ENCODE data around the gene TRHDE.

Gene TRHDE

GRCh38 chr12:72297666-72298065, 25.5 kb downstream of the TRHDE start (continued):
- no peak for TF ChIP-seq ZNF747 (tag by site-specific recombination; IDR thresholded peaks at IDR 0.05)
- no peak for TF ChIP-seq GLI2 (tag by site-specific recombination; IDR thresholded peaks at IDR 0.05; ENCODE audit: borderline replicate concordance, low read depth)
- TF ChIP-seq ZNF701 (tag by site-specific recombination; IDR thresholded peaks at IDR 0.05): no peak

- TF ChIP-seq, protein P1, sequence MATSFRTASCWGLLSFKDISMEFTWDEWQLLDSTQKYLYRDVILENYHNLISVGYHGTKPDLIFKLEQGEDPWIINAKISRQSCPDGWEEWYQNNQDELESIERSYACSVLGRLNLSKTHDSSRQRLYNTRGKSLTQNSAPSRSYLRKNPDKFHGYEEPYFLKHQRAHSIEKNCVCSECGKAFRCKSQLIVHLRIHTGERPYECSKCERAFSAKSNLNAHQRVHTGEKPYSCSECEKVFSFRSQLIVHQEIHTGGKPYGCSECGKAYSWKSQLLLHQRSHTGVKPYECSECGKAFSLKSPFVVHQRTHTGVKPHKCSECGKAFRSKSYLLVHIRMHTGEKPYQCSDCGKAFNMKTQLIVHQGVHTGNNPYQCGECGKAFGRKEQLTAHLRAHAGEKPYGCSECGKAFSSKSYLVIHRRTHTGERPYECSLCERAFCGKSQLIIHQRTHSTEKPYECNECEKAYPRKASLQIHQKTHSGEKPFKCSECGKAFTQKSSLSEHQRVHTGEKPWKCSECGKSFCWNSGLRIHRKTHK (tag by site-specific recombination; IDR thresholded peaks at IDR 0.05): no peak
- TF ChIP-seq, protein P2, sequence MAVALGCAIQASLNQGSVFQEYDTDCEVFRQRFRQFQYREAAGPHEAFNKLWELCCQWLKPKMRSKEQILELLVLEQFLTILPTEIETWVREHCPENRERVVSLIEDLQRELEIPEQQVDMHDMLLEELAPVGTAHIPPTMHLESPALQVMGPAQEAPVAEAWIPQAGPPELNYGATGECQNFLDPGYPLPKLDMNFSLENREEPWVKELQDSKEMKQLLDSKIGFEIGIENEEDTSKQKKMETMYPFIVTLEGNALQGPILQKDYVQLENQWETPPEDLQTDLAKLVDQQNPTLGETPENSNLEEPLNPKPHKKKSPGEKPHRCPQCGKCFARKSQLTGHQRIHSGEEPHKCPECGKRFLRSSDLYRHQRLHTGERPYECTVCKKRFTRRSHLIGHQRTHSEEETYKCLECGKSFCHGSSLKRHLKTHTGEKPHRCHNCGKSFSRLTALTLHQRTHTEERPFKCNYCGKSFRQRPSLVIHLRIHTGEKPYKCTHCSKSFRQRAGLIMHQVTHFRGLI (tag by site-specific recombination; IDR thresholded peaks at IDR 0.05): no peak
- TF ChIP-seq, protein P3, sequence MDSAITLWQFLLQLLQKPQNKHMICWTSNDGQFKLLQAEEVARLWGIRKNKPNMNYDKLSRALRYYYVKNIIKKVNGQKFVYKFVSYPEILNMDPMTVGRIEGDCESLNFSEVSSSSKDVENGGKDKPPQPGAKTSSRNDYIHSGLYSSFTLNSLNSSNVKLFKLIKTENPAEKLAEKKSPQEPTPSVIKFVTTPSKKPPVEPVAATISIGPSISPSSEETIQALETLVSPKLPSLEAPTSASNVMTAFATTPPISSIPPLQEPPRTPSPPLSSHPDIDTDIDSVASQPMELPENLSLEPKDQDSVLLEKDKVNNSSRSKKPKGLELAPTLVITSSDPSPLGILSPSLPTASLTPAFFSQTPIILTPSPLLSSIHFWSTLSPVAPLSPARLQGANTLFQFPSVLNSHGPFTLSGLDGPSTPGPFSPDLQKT (IDR thresholded peaks at IDR 0.05; ENCODE audit: borderline replicate concordance, low read depth, low read length): no peak
These were observed 28.6 kb downstream of the TRHDE start for GRCh38 chr12:72300728-72301127.

DNA sequence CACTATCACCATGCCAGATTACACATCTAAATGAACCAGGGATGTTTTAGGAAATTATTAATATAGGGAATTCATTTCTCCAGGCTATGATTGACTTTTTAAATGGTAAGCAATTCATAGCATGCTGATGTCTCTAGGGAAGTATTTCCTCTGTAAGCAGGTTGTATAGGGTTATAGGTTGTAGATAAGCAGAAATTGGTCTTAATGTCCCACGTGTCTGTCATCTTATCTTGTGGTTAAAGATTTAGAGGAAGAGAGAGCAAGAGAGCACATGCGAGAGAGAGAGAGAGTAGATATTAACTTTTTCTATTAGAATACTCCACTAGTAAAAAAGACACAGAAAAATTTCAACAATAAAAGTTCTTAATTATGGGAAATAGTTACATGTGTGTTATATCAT, 32.6 kb downstream of the TRHDE start:
- H3K27ac ChIP-seq (ENCODE audit: extremely low read depth, low read depth, low read length): no peak overlapping the region
- ChIA-PET POLR2A (no interaction called here), CTCF (no interaction called here)
- no peaks in the 10 kb centered on the region for H3K4me1 ChIP-seq (ENCODE audit: control insufficient read depth, insufficient read depth, low read length)
- H3K4me3 ChIP-seq (ENCODE audit: low read depth, low read length): no peak overlapping the region
- no peaks in the 10 kb centered on the region for H3K36me3 ChIP-seq (ENCODE audit: control insufficient read depth in 2 of 2, insufficient read depth in 1 of 2, low read length in 2 of 2)
- H3K9me3 ChIP-seq (ENCODE audit: control insufficient read depth, insufficient read depth, low read depth, low read length): no peaks in the 10 kb centered on the region
- TF ChIP-seq ZNF350 (tag by site-specific recombination; IDR thresholded peaks at IDR 0.05) (no peak), PATZ1 (tag by site-specific recombination; IDR thresholded peaks at IDR 0.05) (no peak), REPIN1 (tag by site-specific recombination; IDR thresholded peaks at IDR 0.05; ENCODE audit: low read depth) (no peak), ZNF18 (tag by site-specific recombination; IDR thresholded peaks at IDR 0.05) (no peak), ZBTB10 (tag by site-specific recombination; IDR thresholded peaks at IDR 0.05) (no peak), ZNF221 (tag by site-specific recombination; IDR thresholded peaks at IDR 0.05; ENCODE audit: borderline replicate concordance) (no peak), ZNF362 (tag by site-specific recombination; IDR thresholded peaks at IDR 0.05) (no peak), ZNF76 (tag by site-specific recombination; IDR thresholded peaks at IDR 0.05; ENCODE audit: borderline replicate concordance, low read depth) (no peak), TCF7L2 (IDR thresholded peaks at IDR 0.05; ENCODE audit: borderline replicate concordance, low read depth, low read length) (no peak)
- TF ChIP-seq, protein P4, sequence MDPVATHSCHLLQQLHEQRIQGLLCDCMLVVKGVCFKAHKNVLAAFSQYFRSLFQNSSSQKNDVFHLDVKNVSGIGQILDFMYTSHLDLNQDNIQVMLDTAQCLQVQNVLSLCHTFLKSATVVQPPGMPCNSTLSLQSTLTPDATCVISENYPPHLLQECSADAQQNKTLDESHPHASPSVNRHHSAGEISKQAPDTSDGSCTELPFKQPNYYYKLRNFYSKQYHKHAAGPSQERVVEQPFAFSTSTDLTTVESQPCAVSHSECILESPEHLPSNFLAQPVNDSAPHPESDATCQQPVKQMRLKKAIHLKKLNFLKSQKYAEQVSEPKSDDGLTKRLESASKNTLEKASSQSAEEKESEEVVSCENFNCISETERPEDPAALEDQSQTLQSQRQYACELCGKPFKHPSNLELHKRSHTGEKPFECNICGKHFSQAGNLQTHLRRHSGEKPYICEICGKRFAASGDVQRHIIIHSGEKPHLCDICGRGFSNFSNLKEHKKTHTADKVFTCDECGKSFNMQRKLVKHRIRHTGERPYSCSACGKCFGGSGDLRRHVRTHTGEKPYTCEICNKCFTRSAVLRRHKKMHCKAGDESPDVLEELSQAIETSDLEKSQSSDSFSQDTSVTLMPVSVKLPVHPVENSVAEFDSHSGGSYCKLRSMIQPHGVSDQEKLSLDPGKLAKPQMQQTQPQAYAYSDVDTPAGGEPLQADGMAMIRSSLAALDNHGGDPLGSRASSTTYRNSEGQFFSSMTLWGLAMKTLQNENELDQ (tag by site-specific recombination; IDR thresholded peaks at IDR 0.05; ENCODE audit: low read depth): no peak

More at GRCh38 chr12:72300728-72301127, 28.6 kb downstream of the TRHDE start:
- no peak overlapping the region for H3K4me3 ChIP-seq (ENCODE audit: low read depth, low read length)
- H3K36me3 ChIP-seq (ENCODE audit: control insufficient read depth in 2 of 2, insufficient read depth in 1 of 2, low read length in 2 of 2): no peaks in the 10 kb centered on the region
- H3K9me3 ChIP-seq (ENCODE audit: control insufficient read depth, insufficient read depth, low read depth, low read length): no peaks in the 10 kb centered on the region
- POLR2A ChIA-PET: no interaction called here
- no peaks in the 10 kb centered on the region for H3K4me1 ChIP-seq (ENCODE audit: control insufficient read depth, insufficient read depth, low read length)
- no peak overlapping the region for H3K27ac ChIP-seq (ENCODE audit: extremely low read depth, low read depth, low read length)
- CTCF ChIA-PET: no interaction called here
